SK-N-SH treated with all-trans-retinoic acid at 6 μM for 48 hours (cell line): ENCODE data around the gene ZNF600.
"Not testable (repeated sequence)": the region's sequence is repeated elsewhere in the genome, so short reads cannot be mapped to it uniquely, and the experiment has no call there.

Source experiments
- ARNTL ChIP-seq: fragments of 450-650 bp; formaldehyde crosslinking; IDR thresholded peaks from 2 replicates; pipeline ENCODE4 v1.5.0; 2020; ENCODE audit warnings: low read depth, mild to moderate bottlenecking, moderate library complexity, borderline replicate concordance
- BACH2 ChIP-seq: fragments of 250-450 bp; sonication (Bioruptor Pico); IDR thresholded peaks from 2 replicates; pipeline ENCODE4 v1.9.0; 2021; ENCODE audit warnings: mild to moderate bottlenecking, borderline replicate concordance
- PATZ1 ChIP-seq: fragments of 250-450 bp; sonication (Bioruptor Pico); IDR thresholded peaks from 2 replicates; pipeline ENCODE4 v1.8.0; 2020; ENCODE audit warnings: mild to moderate bottlenecking, moderate library complexity, borderline replicate concordance
- ZFP3 ChIP-seq: fragments of 250-450 bp; sonication (Bioruptor Pico); IDR thresholded peaks from 2 replicates; pipeline ENCODE4 v1.5.0; 2020; ENCODE audit warnings: mild to moderate bottlenecking, moderate library complexity
- ZFP30 ChIP-seq: fragments of 450-650 bp; formaldehyde crosslinking; IDR thresholded peaks from 2 replicates; pipeline ENCODE4 v1.5.0; 2022; ENCODE audit warnings: mild to moderate bottlenecking, moderate library complexity
- TF ChIP-seq, protein P1 (sequence below): fragments of 250-450 bp; sonication (Bioruptor Pico); IDR thresholded peaks from 2 replicates; pipeline ENCODE4 v1.5.0; 2020; ENCODE audit warnings: mild to moderate bottlenecking, moderate library complexity

- not testable (repeated sequence) for TF ChIP-seq PATZ1 (CRISPR knock-in tag); BACH2 (CRISPR knock-in tag); ZFP30; ZFP3 (CRISPR knock-in tag); ARNTL (CRISPR knock-in tag)
- TF ChIP-seq, protein P1, sequence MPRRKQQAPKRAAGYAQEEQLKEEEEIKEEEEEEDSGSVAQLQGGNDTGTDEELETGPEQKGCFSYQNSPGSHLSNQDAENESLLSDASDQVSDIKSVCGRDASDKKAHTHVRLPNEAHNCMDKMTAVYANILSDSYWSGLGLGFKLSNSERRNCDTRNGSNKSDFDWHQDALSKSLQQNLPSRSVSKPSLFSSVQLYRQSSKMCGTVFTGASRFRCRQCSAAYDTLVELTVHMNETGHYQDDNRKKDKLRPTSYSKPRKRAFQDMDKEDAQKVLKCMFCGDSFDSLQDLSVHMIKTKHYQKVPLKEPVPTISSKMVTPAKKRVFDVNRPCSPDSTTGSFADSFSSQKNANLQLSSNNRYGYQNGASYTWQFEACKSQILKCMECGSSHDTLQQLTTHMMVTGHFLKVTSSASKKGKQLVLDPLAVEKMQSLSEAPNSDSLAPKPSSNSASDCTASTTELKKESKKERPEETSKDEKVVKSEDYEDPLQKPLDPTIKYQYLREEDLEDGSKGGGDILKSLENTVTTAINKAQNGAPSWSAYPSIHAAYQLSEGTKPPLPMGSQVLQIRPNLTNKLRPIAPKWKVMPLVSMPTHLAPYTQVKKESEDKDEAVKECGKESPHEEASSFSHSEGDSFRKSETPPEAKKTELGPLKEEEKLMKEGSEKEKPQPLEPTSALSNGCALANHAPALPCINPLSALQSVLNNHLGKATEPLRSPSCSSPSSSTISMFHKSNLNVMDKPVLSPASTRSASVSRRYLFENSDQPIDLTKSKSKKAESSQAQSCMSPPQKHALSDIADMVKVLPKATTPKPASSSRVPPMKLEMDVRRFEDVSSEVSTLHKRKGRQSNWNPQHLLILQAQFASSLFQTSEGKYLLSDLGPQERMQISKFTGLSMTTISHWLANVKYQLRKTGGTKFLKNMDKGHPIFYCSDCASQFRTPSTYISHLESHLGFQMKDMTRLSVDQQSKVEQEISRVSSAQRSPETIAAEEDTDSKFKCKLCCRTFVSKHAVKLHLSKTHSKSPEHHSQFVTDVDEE (CRISPR knock-in tag), result not testable (repeated sequence)
Observed at GRCh38 chr19:52834289-52834688, 47.7 kb upstream of the ZNF600 start.
